Caco-2 (cell line): ENCODE data around the gene ACSS2. TPM values are rescaled to one million over a fixed set of nuclear protein-coding genes. Genes with fewer than 3 reads are reported as not detected.
"Not testable (repeated sequence)": the region's sequence is repeated elsewhere in the genome, so short reads cannot be mapped to it uniquely, and the experiment has no call there.

Source experiments
- BruUV-seq: library from RNA; stranded (reverse); fragments of 400-500 nt; replicated peaks from 2 replicates; lab custom pipeline; 2021; lab: Mats Ljungman, UMichigan
- CTCF ChIA-PET: fragments of 300-600 bp; sonication (Branson Sonifier 250); formaldehyde crosslinking; loops from one replicate; lab custom pipeline; 2022; ENCODE audit warnings: antibody characterized with exemption; lab: Charles Lee
- POLR2A ChIA-PET: fragments of 300-600 bp; sonication (Branson Sonifier 250); formaldehyde crosslinking; loops from one replicate; lab custom pipeline; 2022; ENCODE audit warnings: antibody characterized with exemption; lab: Charles Lee
- DNase-seq, 2 experiments: peaks; one replicate each; pipeline versions ENCODE4 v3.0.0 to v3.0.0-alpha.2; 2020 to 2022
- H3K27me3 ChIP-seq: replicated peaks from 2 replicates; pipeline ENCODE4 v1.6.0; 2011; ENCODE audit warnings: low read length; ENCODE audit not compliant: control insufficient read depth, insufficient read depth
- H3K36me3 ChIP-seq: 2 replicates; pipeline ENCODE4 v1.5.1; 2011; ENCODE audit warnings: low read length; ENCODE audit not compliant: control insufficient read depth, insufficient read depth
- H3K4me1 ChIP-seq: fragments of 250-450 bp; sonication (Bioruptor Pico); 2 replicates; pipeline ENCODE4 v1.5.1; 2020; ENCODE audit warnings: mild to moderate bottlenecking
- H3K4me3 ChIP-seq: 2 replicates; pipeline ENCODE4 v1.5.1; 2011; ENCODE audit warnings: low read depth, mild to moderate bottlenecking, control low read depth, low read length
- H3K9me3 ChIP-seq: fragments of 250-450 bp; sonication (Bioruptor Pico); 2 replicates; pipeline ENCODE4 v1.5.1; 2020; ENCODE audit warnings: mild to moderate bottlenecking, moderate library complexity
- H3K27ac Mint-ChIP-seq: one replicate; pipeline ENCODE4 v1.8.0; 2022; ENCODE audit warnings: mixed read lengths; ENCODE audit not compliant: unreplicated experiment
- H3K27me3 Mint-ChIP-seq: one replicate; pipeline ENCODE4 v1.8.0; 2022; ENCODE audit warnings: mixed read lengths; ENCODE audit not compliant: insufficient read depth, unreplicated experiment
- H3K36me3 Mint-ChIP-seq: one replicate; pipeline ENCODE4 v1.8.0; 2022; ENCODE audit warnings: mild to moderate bottlenecking, mixed read lengths; ENCODE audit not compliant: insufficient read depth, unreplicated experiment
- H3K4me1 Mint-ChIP-seq: one replicate; pipeline ENCODE4 v1.8.0; 2022; ENCODE audit warnings: low read depth, mixed read lengths; ENCODE audit not compliant: unreplicated experiment
- H3K4me3 Mint-ChIP-seq: one replicate; pipeline ENCODE4 v1.8.0; 2022; ENCODE audit warnings: mild to moderate bottlenecking, moderate library complexity, mixed read lengths; ENCODE audit not compliant: unreplicated experiment
- H3K9me3 Mint-ChIP-seq: one replicate; pipeline ENCODE4 v1.8.0; 2022; ENCODE audit warnings: mixed read lengths; ENCODE audit not compliant: unreplicated experiment
- intact Hi-C: fragments of 100-400 bp; cut with micrococcal nuclease; formaldehyde crosslinking; loops from one replicate; pipeline ENCODE4 v1.10.0; 2022; ENCODE audit not compliant: unreplicated experiment
- total RNA-seq: library from RNA; stranded (reverse); gene quantifications from 2 replicates; pipeline ENCODE4 v1.2.3, GENCODE V29; 2022
- TF ChIP-seq, protein P1 (sequence below), 2 experiments: fragments of 200-600 bp in 1 of 2; IDR thresholded peaks; 1 replicate in 1 of 2; 2 replicates in 1 of 2; pipeline versions ENCODE4 v1.5.1 to v1.8.0; 2011 to 2022; ENCODE audit warnings: antibody characterized with exemption in 1 of 2, control low read depth in 1 of 2, inconsistent platforms in 1 of 2, low read depth in 1 of 2, low read length in 1 of 2, mild to moderate bottlenecking in 1 of 2, moderate library complexity in 1 of 2; ENCODE audit not compliant: insufficient read depth in 1 of 2, severe bottlenecking in 1 of 2, unreplicated experiment in 1 of 2

ACSS2 gene
- total RNA-seq, 1 experiment from 2014 or later = 76.0 TPM

DNA sequence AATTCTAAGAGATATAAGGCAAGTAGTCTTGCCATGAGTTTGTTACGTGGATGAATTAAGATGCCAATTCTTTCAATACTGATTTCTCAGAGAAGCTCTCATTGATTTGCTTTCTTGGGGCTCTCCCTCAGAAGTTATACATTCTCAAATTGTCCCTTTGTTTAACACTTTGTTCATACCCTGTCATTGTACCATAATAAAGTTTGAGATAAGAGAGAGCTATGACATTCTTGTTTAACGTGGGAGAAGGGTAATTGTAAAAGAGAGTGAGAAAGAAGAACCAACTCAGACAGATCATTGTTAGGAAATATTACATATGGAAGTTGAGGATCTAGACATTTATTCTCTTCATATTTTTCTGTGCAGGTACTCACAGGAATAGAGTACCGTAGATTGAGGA is 19.1 kb downstream of the ACSS2 start:
- H3K4me3 ChIP-seq = no peak overlapping the region
- Mint-ChIP-seq H3K9me3 (no peaks in the 10 kb centered on the region), H3K36me3 (no peaks in the 10 kb centered on the region), H3K4me3 (no peak overlapping the region), H3K27ac (no peak overlapping the region), H3K4me1 (peaks cover 19% of the 10 kb centered on the region), H3K27me3 (no peaks in the 10 kb centered on the region)
- no peaks in the 10 kb centered on the region for H3K9me3 ChIP-seq
- intact Hi-C loops = no loop called here
- no peak for DNase-seq
- ChIA-PET POLR2A (no interaction called here), CTCF (no interaction called here)
- H3K27me3 ChIP-seq = no peaks in the 10 kb centered on the region
- no peaks in the 10 kb centered on the region for H3K36me3 ChIP-seq
- H3K4me1 ChIP-seq = peaks cover 30% of the 10 kb centered on the region
- no TSS peak for BruUV-seq
- TF ChIP-seq, protein P1, sequence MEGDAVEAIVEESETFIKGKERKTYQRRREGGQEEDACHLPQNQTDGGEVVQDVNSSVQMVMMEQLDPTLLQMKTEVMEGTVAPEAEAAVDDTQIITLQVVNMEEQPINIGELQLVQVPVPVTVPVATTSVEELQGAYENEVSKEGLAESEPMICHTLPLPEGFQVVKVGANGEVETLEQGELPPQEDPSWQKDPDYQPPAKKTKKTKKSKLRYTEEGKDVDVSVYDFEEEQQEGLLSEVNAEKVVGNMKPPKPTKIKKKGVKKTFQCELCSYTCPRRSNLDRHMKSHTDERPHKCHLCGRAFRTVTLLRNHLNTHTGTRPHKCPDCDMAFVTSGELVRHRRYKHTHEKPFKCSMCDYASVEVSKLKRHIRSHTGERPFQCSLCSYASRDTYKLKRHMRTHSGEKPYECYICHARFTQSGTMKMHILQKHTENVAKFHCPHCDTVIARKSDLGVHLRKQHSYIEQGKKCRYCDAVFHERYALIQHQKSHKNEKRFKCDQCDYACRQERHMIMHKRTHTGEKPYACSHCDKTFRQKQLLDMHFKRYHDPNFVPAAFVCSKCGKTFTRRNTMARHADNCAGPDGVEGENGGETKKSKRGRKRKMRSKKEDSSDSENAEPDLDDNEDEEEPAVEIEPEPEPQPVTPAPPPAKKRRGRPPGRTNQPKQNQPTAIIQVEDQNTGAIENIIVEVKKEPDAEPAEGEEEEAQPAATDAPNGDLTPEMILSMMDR (IDR thresholded peaks at IDR 0.05; ENCODE audit: insufficient read depth in 1 of 2, low read depth in 1 of 2, low read length in 1 of 2, severe bottlenecking in 1 of 2, unreplicated experiment in 1 of 2) = no peak

DNA sequence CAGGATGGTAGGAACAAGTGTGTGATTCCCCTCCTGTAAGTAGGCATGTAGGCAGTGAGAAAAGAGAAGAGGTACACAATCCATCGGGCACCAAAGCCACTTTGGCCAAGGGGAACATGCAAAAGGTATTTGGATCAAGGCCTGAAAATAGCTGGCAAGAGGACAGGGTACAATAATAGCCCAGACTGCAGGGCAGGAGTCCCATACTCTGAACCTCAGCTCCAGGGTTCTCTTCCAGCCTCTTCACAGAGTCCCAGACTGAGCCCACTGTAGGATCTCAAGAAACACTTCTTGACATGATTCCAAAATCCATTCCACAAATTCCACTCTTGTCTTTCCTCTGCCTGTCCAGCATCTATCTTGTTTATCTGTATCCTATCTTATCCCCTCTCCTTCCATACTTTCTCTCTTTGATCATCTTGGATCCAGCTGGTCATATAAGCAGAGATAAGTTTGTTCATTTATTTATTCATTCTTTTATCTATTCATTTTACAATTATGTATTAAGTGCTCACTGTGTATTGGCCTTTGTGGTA is 19.7 kb downstream of the ACSS2 start:
- H3K9me3 Mint-ChIP-seq = no peaks in the 10 kb centered on the region
- H3K27me3 ChIP-seq = no peaks in the 10 kb centered on the region
- H3K36me3 ChIP-seq = no peaks in the 10 kb centered on the region
- ChIA-PET CTCF (no interaction called here), POLR2A (no interaction called here)
- intact Hi-C loops = no loop called here
- TF ChIP-seq, protein P1 (IDR thresholded peaks at IDR 0.05; ENCODE audit: insufficient read depth in 1 of 2, low read depth in 1 of 2, low read length in 1 of 2, severe bottlenecking in 1 of 2, unreplicated experiment in 1 of 2) = no peak
- H3K4me3 Mint-ChIP-seq = no peak overlapping the region
- H3K4me3 ChIP-seq = no peak overlapping the region
- H3K36me3 Mint-ChIP-seq = no peaks in the 10 kb centered on the region
- BruUV-seq = no TSS peak
- no peak for DNase-seq
- H3K4me1 Mint-ChIP-seq = peaks cover 15% of the 10 kb centered on the region
- no peaks in the 10 kb centered on the region for H3K9me3 ChIP-seq
- no peaks in the 10 kb centered on the region for H3K27me3 Mint-ChIP-seq
- no peak overlapping the region for H3K27ac Mint-ChIP-seq
- peaks cover 27% of the 10 kb centered on the region for H3K4me1 ChIP-seq

DNA sequence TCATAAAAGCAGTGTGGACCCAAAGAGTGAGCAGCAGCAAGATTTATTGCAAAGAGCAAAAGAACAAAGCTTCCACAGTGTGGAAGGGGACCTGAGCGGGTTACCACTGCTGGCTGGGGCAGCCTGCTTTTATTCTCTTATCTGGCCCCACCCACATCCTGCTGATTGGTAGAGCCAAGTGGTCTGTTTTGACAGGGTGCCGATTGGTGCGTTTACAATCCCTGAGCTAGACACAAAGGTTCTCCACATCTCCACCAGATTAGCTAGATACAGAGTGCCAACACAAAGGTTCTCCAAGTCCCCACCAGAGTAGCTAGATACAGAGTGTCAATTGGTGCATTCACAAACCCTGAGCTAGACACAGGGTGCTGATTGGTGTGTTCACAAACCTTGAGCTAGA is 21.7 kb downstream of the ACSS2 start:
- intact Hi-C loops, H3K9me3 ChIP-seq, H3K4me3 ChIP-seq, H3K27me3 ChIP-seq, H3K36me3 Mint-ChIP-seq, H3K27me3 Mint-ChIP-seq, H3K27ac Mint-ChIP-seq, H3K36me3 ChIP-seq, POLR2A ChIA-PET, BruUV-seq, H3K4me3 Mint-ChIP-seq, H3K9me3 Mint-ChIP-seq, DNase-seq: not testable (repeated sequence)
- peaks cover 12% of the 10 kb centered on the region for H3K4me1 Mint-ChIP-seq
- CTCF ChIA-PET = interaction anchor here (1.1 kb wide), 1 partner anchor 24 kb away, joined by 3 read pairs; no protein-coding TSS in a partner anchor
- H3K4me1 ChIP-seq = peaks cover 20% of the 10 kb centered on the region

DNA sequence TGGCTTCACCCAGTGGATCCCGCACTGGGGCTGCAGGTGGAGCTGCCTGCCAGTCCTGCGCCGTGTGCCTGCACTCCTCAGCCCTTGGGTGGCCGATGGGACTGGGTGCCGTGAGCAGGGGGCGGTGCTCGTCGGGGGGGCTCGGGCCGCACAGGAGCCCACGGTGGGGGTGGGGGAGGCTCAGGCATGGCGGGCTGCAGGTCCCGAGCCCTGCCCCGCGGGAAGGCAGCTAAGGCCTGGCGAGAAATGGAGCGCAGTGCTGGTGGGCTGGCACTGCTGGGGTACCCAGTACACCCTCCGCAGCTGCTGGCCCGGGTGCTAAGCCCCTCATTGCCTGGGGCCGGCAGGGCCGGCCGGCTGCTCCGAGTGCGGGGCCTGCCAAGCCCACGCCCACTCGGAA is 22.3 kb downstream of the ACSS2 start:
- H3K27me3 Mint-ChIP-seq, H3K36me3 ChIP-seq, H3K9me3 ChIP-seq, H3K9me3 Mint-ChIP-seq, H3K27ac Mint-ChIP-seq, H3K4me3 Mint-ChIP-seq, H3K27me3 ChIP-seq, POLR2A ChIA-PET, BruUV-seq, DNase-seq, H3K36me3 Mint-ChIP-seq, intact Hi-C loops, CTCF ChIA-PET, H3K4me3 ChIP-seq: not testable (repeated sequence)
- H3K4me1 Mint-ChIP-seq = peaks cover 18% of the 10 kb centered on the region
- H3K4me1 ChIP-seq = peaks cover 25% of the 10 kb centered on the region
